ENCODE data around the gene LGR4.

- TF ChIP-seq ASH2L (IDR thresholded peaks at IDR 0.05; ENCODE audit: borderline replicate concordance, low read depth) (no peak), CHD2 (IDR thresholded peaks at IDR 0.05; ENCODE audit: borderline replicate concordance, low read depth, low read length) (no peak), EZH2 (IDR thresholded peaks at IDR 0.05; ENCODE audit: borderline replicate concordance, control insufficient read depth, low read depth, low read length) (no peak), BCL3 (IDR thresholded peaks at IDR 0.05; ENCODE audit: borderline replicate concordance, insufficient read depth, low read depth, low read length, poor library complexity, severe bottlenecking) (no peak), MTA3 (IDR thresholded peaks at IDR 0.05; ENCODE audit: borderline replicate concordance, low read length) (no peak), POLR2AphosphoS2 (IDR thresholded peaks at IDR 0.05; ENCODE audit: low read depth, low read length) (no peak), CTCF (IDR thresholded peaks at IDR 0.05 in 2 of 3, conservative IDR thresholded peaks at IDR 0.05 in 1 of 3; ENCODE audit: control insufficient read depth in 2 of 3, extremely low read depth in 1 of 3, insufficient read depth in 1 of 3, low read depth in 3 of 3, low read length in 3 of 3) (no peak), RAD21 (IDR thresholded peaks at IDR 0.05; ENCODE audit: insufficient read depth, low read depth, low read length) (no peak), MAX (IDR thresholded peaks at IDR 0.05; ENCODE audit: low read depth, low read length) (no peak), CHD4 (IDR thresholded peaks at IDR 0.05) (no peak), POLR2A (IDR thresholded peaks at IDR 0.05; ENCODE audit: low read depth, low read length) (no peak), NRF1 (conservative IDR thresholded peaks at IDR 0.05; ENCODE audit: low read depth, low read length) (no peak), NR2F1 (conservative IDR thresholded peaks at IDR 0.05) (no peak)
Observed at GRCh38 chr11:27413218-27413617, 59.4 kb downstream of the LGR4 start.

Measured in GM12878 (cell line).